ENCODE data around the gene PDE2A.

DNA sequence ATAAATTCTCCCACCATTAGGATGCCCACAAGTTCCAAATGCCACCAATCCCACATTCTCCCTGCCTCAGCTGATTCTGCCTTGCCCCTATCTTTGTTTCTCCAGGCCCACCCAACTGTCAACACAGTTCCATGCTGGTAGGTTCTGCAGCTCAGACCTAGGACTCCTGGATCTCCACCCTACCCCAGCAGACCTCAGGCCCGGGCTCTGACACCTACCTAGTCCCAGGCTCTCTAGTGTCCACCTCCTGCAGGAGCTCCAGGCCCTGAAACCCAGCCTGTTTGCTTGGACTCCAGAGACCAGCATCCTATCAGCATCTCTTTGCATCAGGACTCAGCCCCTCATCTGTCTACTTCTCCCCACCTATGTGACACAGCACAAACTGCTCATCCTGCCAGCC is 86.5 kb downstream of the PDE2A start:
- TF ChIP-seq, protein P1, sequence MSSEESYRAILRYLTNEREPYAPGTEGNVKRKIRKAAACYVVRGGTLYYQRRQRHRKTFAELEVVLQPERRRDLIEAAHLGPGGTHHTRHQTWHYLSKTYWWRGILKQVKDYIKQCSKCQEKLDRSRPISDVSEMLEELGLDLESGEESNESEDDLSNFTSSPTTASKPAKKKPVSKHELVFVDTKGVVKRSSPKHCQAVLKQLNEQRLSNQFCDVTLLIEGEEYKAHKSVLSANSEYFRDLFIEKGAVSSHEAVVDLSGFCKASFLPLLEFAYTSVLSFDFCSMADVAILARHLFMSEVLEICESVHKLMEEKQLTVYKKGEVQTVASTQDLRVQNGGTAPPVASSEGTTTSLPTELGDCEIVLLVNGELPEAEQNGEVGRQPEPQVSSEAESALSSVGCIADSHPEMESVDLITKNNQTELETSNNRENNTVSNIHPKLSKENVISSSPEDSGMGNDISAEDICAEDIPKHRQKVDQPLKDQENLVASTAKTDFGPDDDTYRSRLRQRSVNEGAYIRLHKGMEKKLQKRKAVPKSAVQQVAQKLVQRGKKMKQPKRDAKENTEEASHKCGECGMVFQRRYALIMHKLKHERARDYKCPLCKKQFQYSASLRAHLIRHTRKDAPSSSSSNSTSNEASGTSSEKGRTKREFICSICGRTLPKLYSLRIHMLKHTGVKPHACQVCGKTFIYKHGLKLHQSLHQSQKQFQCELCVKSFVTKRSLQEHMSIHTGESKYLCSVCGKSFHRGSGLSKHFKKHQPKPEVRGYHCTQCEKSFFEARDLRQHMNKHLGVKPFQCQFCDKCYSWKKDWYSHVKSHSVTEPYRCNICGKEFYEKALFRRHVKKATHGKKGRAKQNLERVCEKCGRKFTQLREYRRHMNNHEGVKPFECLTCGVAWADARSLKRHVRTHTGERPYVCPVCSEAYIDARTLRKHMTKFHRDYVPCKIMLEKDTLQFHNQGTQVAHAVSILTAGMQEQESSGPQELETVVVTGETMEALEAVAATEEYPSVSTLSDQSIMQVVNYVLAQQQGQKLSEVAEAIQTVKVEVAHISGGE (CRISPR knock-in tag; IDR thresholded peaks at IDR 0.05) = no peak
- TF ChIP-seq POLR2AphosphoS5 (IDR thresholded peaks at IDR 0.05; ENCODE audit: low read length) (no peak), CEBPB (IDR thresholded peaks at IDR 0.05; ENCODE audit: borderline replicate concordance in 1 of 2, low read depth in 2 of 2, low read length in 2 of 2) (no peak), RFX5 (IDR thresholded peaks at IDR 0.05; ENCODE audit: low read depth, low read length) (no peak), KAT2A (conservative IDR thresholded peaks at IDR 0.05; ENCODE audit: control insufficient read depth, low read depth, low read length) (no peak)
